Ishikawa (cell line): ENCODE measurements around the gene CSNK1E.

ENCODE experiments used
- CEBPB ChIP-seq: IDR thresholded peaks from 2 replicates; pipeline ENCODE4 v1.6.1; 2012
- CREB1 ChIP-seq: IDR thresholded peaks from 2 replicates; pipeline ENCODE4 v1.6.1; 2012; ENCODE audit warnings: low read depth
- EGR1 ChIP-seq: IDR thresholded peaks from 2 replicates; pipeline ENCODE4 v1.6.1; 2012
- EP300 ChIP-seq: IDR thresholded peaks from 2 replicates; pipeline ENCODE4 v1.6.1; 2012; ENCODE audit warnings: borderline replicate concordance
- FOXM1 ChIP-seq: IDR thresholded peaks from 2 replicates; pipeline ENCODE4 v1.6.1; 2012; ENCODE audit warnings: low read depth, borderline replicate concordance
- NFIC ChIP-seq: IDR thresholded peaks from 2 replicates; pipeline ENCODE4 v1.6.1; 2012
- RAD21 ChIP-seq: IDR thresholded peaks from 2 replicates; pipeline ENCODE4 v1.6.1; 2012; ENCODE audit warnings: low read depth
- REST ChIP-seq: IDR thresholded peaks from 2 replicates; pipeline ENCODE4 v1.6.1; 2012; ENCODE audit warnings: low read depth, mild to moderate bottlenecking
- TAF1 ChIP-seq: IDR thresholded peaks from 2 replicates; pipeline ENCODE4 v1.6.1; 2012; ENCODE audit warnings: low read depth, mild to moderate bottlenecking
- TCF12 ChIP-seq: IDR thresholded peaks from 2 replicates; pipeline ENCODE4 v1.6.1; 2012; ENCODE audit warnings: low read depth
- TEAD4 ChIP-seq: IDR thresholded peaks from 2 replicates; pipeline ENCODE4 v1.6.1; 2012
- YY1 ChIP-seq: IDR thresholded peaks from 2 replicates; pipeline ENCODE4 v1.6.1; 2012; ENCODE audit warnings: low read depth
- ZBTB7A ChIP-seq: IDR thresholded peaks from 2 replicates; pipeline ENCODE4 v1.6.1; 2012; ENCODE audit warnings: low read depth
- TF ChIP-seq, protein P1 (sequence below): IDR thresholded peaks from 2 replicates; pipeline ENCODE4 v1.6.1; 2012
- TF ChIP-seq, protein P2 (sequence below): IDR thresholded peaks from 2 replicates; pipeline ENCODE4 v1.6.1; 2012

Gene CSNK1E

DNA sequence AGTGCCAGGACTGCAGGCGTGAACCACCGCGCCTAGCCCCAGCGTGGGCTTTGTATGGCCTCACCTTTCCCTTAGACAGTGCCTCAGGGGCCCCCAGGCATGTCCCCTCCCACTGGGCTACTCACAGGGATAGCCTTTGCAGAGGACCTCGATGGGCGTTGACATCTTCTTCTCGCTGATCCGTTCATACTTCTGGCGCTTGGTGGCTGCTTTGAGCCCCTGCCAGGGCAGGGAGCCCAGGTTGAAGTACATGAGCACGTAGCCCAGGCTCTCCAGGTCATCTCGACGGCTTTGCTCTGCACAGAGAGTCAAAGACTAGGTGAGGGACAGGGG is 17.5 kb downstream of the CSNK1E start:
- TF ChIP-seq EGR1 (no peak), FOXM1 (no peak), RAD21 (no peak), TCF12 (no peak), CEBPB (no peak)

DNA sequence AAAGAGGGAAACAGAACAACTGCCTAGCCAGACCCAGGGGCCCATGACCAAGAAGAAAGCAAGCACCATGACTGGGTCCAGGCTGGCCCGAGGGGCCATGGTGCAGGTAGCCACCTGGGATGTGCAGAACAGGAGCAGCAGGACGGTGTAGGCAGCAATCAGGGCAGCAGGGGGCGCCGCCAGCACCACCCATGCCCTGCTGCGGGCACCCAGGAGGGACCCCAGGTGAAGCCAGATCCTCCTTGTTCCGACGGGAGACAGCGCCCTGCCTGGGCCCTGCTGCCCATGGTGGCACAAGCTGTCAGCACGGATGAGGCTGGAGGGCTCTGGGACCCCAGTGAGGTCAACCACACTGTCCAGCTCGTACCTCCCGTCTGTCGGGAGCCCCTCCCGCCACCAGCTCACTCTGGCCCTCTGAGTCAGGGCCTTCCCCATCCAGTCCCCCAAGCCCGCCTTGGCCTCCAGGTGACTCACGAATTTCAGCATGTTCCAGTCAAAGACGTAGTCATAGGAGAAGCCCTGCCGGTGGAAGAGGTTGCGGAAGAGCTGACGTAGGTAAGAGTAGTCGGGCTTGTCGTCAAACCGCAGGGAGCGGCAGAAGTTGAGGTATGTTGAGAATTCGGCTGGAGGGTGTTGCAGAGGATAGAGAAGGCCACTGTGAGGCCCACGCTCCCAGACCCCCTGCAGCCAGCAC is 18.8 kb downstream of the CSNK1E start:
- TF ChIP-seq RAD21 (peak; percentile 46), NFIC (no peak), TEAD4 (no peak), ZBTB7A (no peak)

DNA sequence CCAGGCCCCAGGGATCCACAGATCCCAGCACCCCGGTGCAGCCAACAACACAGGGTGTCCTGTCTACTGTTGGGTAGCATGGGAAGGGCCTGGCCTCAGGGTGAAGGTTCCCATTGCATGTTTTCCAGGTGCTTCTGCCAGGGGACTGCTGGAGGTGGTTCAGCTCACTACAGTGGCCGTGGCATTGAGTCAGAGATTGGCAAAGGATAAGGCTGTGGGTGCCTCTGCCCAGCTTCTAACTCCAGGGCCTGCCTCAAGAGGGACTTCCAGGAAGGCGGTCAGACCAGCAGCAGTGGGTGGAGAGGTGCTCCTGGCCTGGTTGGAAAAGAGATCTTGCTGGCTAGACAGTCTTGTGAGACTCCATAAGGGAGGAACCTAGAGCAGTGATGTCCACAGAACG is 20.9 kb downstream of the CSNK1E start:
- TF ChIP-seq TAF1 (no peak), YY1 (no peak)

- no peak for TF ChIP-seq FOXM1
- TF ChIP-seq, protein P1, sequence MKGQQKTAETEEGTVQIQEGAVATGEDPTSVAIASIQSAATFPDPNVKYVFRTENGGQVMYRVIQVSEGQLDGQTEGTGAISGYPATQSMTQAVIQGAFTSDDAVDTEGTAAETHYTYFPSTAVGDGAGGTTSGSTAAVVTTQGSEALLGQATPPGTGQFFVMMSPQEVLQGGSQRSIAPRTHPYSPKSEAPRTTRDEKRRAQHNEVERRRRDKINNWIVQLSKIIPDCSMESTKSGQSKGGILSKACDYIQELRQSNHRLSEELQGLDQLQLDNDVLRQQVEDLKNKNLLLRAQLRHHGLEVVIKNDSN, result no peak
These were observed 21.4 kb downstream of the CSNK1E start for GRCh38 chr22:38295863-38296262.

DNA sequence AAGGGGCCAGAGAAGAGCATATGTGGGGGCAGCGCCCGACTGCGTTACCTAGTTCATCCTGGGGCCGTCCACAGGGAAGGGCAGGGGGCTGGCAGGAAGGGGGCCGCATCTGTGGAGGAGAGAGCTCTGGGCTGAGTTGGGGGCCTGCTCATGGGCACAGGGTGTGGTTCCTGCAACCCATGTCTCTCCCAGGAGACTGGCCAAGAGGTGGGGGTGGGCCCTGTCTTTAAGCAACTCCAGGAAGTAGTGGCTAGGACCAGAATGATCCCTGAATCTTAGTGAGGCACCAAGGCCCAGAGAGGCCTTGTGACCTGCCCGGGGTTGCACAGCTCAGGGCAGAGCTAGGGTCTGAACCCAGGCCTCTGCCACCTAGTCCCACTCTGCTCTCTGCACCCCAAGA is 21.9 kb downstream of the CSNK1E start:
- no peak for TF ChIP-seq EP300
- no peak for TF ChIP-seq ZBTB7A
- no peak for TF ChIP-seq TCF12
- TF ChIP-seq, protein P2, sequence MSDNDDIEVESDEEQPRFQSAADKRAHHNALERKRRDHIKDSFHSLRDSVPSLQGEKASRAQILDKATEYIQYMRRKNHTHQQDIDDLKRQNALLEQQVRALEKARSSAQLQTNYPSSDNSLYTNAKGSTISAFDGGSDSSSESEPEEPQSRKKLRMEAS, result no peak
- no peak for TF ChIP-seq NFIC
- no peak for TF ChIP-seq RAD21
- TF ChIP-seq, protein P1, result no peak
- no peak for TF ChIP-seq TEAD4
- no peak for TF ChIP-seq FOXM1
- no peak for TF ChIP-seq YY1
- TF ChIP-seq CREB1, result no peak
- no peak for TF ChIP-seq TAF1
- no peak for TF ChIP-seq EGR1
- TF ChIP-seq CEBPB, result no peak
- TF ChIP-seq REST, result no peak

DNA sequence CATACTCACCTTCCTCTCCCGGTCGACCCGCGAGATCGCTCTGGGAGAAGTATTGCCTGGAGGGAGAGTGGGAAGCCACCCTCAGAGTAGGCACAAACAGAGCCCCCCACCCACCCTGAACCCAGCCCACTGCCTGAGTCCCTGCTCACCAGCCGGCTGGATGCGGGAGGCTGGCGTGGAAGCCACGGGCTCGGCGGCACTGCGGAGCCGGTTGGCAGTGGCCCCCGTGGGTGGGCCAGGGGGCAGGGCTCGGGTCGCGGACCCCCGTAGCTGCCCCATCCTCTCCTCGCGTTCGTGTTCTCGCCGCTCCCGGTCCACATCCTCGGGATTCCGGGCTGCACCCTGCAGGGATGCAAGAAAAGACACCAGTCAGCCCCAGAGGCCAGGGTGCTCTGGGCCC is 23.0 kb downstream of the CSNK1E start:
- no peak for TF ChIP-seq RAD21
- TF ChIP-seq, protein P1, result no peak
- no peak for TF ChIP-seq TAF1
- no peak for TF ChIP-seq TCF12
- no peak for TF ChIP-seq CREB1
- no peak for TF ChIP-seq EP300

DNA sequence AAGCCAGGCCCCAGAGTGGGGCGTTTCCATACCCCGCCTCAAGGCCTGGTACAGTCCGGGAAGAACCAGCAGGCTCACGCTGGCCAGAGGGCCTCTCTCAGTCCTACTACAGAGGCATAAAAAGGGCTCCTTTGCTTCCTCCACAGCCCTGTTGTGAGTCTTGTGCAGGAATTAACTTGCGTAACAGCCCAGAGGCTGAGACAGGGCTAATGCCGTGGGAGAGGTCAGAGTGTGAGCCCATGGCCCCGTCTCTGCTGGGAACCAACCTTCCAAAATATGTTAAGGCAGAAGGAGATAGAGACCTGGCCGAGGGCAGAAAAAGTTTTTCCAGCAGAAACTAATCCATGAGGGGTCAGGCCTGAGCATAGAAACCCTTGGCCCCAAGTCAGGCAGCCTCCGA is 24.5 kb downstream of the CSNK1E start:
- TF ChIP-seq FOXM1 (no peak), EP300 (no peak), RAD21 (no peak), TAF1 (no peak), NFIC (no peak), TEAD4 (no peak), CEBPB (no peak), EGR1 (no peak), YY1 (no peak), ZBTB7A (no peak), REST (no peak), CREB1 (no peak), TCF12 (no peak)
- TF ChIP-seq, protein P1, result no peak
- TF ChIP-seq, protein P2, result no peak
